GM18861 (cell line): ENCODE results near the gene ALPK3.
"Not testable (repeated sequence)": the region's sequence is repeated elsewhere in the genome, so short reads cannot be mapped to it uniquely, and the experiment has no call there.

Experiments
- ATAC-seq: cut with Tn5 transposase; IDR thresholded peaks from one replicate; pipeline ENCODE4 v1.9.1; 2021; ENCODE audit not compliant: unreplicated experiment

Gene ALPK3

DNA sequence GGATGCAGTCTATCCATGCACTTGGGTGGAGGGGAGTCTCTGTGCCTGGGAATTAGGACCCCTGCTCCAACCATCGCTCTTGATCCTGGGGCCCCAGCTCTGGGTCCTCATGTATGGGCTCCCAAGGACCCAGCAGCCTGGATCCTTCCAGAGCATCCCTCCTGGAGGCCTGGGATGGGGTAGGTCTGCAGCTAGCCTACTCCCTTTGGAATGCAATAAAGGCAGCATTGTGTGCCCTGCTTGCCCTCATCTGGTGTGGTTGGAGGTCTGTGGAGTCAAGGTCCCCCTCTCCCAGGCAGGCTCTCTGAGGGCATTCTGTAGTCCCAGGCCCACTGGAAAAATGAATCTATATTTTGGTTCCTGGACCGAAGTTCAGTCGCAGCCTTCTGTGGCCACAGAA is 52.4 kb downstream of the ALPK3 start:
- no peak for ATAC-seq

DNA sequence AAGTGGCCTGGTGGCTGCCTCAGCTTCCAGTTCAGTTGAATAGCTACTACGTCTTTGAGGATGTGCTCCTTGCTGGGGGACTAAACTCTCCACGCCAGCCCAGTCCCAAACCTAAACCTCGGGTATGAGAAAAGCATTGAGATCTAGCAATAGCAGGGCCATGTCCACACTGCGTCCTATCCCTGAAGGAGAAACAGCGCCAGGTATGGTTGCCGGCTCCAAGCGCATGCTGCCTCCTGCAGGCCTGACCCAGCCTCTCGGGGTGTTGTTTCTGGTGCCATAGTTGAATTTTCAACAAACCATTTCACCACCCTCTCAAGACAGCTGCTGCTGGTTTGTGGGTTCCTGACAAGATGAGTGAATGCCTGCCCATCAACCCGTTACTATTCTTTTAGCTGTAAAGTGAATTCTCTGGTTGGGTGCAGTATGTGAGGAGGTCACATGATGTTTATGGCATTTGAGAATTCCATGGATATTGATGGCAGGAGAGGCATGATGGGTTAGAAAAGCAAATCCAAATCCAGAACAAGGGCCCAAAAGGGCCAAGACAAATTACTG is 54.4 kb downstream of the ALPK3 start:
- ATAC-seq, result no peak

DNA sequence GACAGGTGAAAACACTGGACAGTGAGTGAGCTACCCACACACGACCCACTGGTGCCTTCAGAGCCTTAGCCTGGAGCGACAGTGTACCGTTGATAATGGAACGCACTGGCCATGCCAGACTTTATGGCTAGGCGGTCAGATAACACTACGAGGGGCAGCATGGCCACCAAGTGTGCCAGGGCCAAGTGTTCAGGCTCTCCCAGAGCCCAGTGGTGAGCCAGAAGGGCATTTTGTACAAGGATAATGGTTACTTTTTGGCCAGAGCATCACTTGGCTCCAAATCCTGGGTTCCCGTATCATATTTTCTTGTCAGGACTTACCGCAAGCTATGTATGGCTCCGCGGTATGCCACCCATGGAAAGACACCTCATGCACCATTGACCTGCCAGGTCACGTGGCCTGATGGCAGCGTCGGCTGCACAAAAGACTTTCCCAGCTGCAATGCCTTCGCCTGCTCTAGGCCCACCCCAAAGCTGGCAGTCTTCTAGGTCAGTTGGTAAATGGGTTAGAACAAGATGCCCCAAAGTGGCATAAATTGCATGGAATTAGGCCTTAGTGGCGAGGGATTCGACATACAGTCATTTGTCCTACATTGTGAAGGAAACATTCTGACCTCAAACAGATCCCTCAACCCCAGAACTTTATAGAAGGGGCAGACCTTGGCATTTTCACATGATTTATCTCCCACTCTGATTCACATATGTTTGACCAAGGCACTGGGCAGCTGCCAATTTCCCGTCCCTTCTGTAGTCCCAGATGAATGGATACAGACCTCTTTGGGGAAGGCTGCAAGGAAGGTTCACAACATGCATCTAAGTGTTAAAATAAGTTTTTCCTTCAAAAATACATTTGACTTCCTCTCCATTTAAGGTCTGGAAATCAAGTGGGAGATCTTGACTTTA is 55.1 kb downstream of the ALPK3 start:
- ATAC-seq, result no peak

DNA sequence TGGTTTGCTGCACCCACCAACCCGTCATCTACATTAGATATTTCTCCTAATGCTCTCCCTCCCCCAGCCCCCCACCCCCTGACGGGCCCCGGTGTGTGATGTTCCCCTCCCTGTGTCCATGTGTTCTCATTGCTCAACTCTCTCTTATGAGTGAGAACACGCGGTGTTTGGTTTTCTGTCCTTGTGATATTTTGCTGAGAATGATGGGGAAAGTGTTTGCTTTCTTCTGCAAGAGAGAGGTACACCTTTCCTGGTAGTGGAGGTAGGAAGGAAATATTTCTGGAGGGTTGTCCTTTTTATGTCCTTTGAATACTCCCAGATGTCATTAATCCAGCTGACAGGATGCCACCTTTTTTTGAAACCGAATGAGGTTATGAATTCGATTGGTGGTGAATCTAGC is 56.8 kb downstream of the ALPK3 start:
- no peak for ATAC-seq

GRCh38 chr15:84874981-84875699 is 58.0 kb downstream of the ALPK3 start:
- ATAC-seq, result no peak

- ATAC-seq, result no peak
Measured at GRCh38 chr15:84876269-84876668, 59.1 kb downstream of the ALPK3 start.

- not testable (repeated sequence) for ATAC-seq
Measured at GRCh38 chr15:84877701-84878100, 60.5 kb downstream of the ALPK3 start.

GRCh38 chr15:84878504-84878903 is 61.3 kb downstream of the ALPK3 start:
- no peak for ATAC-seq

DNA sequence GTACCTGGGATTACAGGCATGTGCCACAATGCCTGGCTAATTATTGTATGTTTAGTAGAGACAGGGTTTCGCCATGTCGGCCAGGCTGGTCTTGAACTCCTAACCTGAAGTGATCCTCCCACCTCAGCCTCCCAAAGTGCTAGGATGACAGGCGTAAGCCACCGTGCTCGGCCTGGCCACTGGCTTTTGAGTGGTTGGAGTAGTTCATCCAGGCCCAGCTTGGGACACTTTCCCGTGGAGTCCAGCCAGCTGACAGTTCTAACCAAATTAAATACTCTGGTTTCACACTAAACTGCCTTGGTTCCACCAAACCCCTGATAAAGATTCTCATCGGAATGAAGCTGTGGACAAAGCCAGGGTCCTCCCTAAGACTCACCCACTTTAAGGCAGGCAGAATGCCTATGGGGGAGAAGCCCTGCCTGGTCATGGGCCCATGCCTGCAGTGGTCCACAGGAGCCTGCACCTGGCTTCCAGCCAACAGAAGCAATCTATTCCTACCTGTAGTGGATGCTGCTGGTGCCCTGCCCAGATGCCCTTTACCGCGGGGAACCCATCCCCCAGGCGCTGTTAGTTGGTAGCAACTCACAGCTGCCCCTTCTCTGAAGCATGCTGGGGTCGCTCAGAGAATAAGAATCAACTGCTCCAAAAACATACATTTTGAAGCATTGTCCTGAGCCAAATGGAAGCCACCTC is 62.1 kb downstream of the ALPK3 start:
- ATAC-seq, result no peak

DNA sequence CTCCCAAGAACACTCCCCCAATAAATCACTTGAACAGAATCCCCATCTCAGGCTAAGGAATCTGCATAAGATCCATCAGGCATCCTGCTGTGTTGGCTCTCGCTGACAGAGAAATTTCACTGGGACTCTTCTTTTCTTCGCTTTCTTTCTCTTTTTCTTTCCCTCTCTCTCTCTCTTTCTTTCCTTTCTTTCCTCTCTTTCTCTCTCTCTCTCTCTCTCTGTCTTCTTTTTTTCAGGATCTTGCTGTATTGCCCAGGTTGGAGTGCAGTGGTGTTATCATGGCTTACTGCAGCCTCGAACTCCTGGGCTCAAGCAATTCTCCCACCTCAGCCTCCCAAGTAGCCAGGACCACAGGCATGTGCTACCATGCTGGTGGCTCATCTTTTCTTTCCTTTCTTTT is 62.9 kb downstream of the ALPK3 start:
- no peak for ATAC-seq

DNA sequence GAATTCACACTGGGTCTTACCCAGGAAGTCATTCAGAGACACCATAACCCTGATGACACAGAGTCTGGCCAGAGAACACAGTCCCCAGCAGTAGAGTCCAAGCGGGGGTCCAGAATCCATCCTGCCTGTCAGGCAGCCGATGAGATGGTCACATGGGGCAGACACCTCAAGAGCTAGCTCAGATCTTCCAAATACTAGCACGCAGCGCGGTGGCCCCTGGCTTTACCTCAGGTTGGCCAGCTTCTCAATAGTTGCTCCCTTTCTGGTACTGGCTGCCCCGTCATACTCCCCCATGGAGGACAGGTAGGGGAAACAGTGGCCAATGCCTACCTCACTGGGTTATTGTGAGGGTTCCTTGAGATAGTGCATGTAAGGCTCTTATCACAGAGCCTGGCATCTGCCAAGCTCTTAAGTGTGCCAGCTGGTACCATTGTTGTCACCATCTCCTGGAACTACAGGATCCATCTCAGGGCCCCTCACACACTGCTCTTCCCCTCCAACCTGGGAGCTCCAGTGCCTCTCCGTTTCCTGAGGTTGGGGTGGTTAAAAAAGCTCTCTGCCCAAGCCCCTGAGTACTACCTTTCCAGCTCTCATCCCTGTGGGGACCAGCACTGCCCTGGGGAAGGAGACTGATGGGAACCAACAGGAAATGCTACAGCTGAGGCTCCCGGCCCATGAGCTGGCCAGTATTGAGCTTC is 63.8 kb downstream of the ALPK3 start:
- ATAC-seq, result no peak

GRCh38 chr15:84881520-84881830 is 64.3 kb downstream of the ALPK3 start:
- no peak for ATAC-seq

DNA sequence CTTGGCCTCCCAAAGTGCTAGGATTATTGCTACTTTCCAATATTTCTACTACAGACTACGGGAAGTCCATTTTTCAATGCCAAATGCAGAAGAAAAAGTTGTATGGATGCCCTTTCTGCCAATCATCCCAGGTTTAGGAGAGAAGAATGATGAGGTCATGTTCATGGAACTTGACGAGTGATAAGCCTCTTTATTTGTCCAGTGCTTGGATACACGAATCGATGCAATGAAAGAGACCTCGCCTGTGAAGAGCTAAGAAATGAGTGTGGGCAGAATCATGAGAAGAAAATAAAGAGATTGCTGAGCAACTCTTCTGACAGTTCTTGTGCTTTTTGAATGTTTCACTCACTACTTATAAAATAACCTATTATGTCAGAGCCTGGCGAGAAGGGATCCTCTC is 66.3 kb downstream of the ALPK3 start:
- no peak for ATAC-seq

GRCh38 chr15:84883916-84884781 is 67.0 kb downstream of the ALPK3 start, which contains the start of gene SLC28A1:
SLC28A1 (plus strand) TSS chr15:84884662; CDS start chr15:84887761, 3,099 bp downstream.
- no peak for ATAC-seq

DNA sequence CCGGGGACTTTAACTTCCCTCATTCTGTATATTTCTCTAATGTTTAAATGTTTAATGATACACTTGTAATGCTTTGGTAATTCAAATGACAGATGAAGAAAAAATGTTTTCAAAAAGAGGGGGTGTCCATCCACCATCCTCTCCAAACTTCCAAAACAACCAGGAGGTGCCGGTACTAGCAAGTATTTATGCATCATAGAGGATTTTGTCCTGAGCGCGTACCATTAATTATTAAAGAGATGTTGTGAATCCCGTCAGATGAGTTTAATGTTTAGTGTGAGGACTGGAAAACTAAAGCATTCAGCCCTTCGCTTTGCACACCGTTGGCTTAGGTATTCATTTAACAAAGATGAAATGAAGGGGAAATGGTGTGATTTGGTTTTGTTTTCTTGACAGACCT is 68.6 kb downstream of the ALPK3 start:
- no peak for ATAC-seq

- ATAC-seq, result no peak
Measured at GRCh38 chr15:84886211-84886983, 69.2 kb downstream of the ALPK3 start.

- no peak for ATAC-seq
Measured at GRCh38 chr15:84886984-84887299, 69.8 kb downstream of the ALPK3 start.

GRCh38 chr15:84887938-84888337 is 70.8 kb downstream of the ALPK3 start:
- no peak for ATAC-seq

DNA sequence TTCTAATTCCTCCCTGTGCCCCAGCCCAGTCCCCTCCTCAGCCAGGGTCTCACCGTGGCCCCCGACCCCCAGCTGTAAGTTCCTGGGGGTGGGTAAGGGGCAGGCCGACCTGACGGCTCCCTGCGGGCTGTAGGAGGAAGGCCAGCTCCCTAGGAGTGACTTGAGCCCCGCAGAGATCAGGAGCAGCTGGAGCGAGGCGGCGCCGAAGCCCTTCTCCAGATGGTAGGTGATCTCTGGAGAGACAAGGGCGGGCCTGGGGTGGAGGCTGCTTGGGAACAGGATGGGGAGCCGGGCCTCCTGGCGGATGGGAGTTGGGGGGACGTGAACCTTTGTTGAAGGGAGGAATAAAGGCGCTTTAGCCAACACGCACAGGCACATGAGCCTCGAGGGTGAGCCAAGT is 71.5 kb downstream of the ALPK3 start:
- no peak for ATAC-seq
